HG03565 (cell line): Measurements from ENCODE around the gene OR52B2.

ENCODE experiments used
- ATAC-seq: cut with Tn5 transposase; IDR thresholded peaks from one replicate; pipeline ENCODE4 v1.9.1; 2021; ENCODE audit warnings: mild to moderate bottlenecking, moderate library complexity; ENCODE audit not compliant: unreplicated experiment

OR52B2 gene

GRCh38 chr11:6170226-6170625, at the start of gene OR52B2:
TSS of gene OR52B2 (minus strand) at chr11:6170326. CDS start at chr11:6170326, 0 bp downstream.
- no peak for ATAC-seq

- no peak for ATAC-seq
These were observed 49.2 kb upstream of the OR52B2 start for GRCh38 chr11:6219359-6219758.

- ATAC-seq: no peak
These were observed 47.6 kb upstream of the OR52B2 start for GRCh38 chr11:6217722-6218121.

- no peak for ATAC-seq
These were observed 46.4 kb upstream of the OR52B2 start for GRCh38 chr11:6216501-6216900.

GRCh38 chr11:6214530-6214929, 44.4 kb upstream of the OR52B2 start:
- ATAC-seq: no peak

GRCh38 chr11:6210274-6210955, 40.3 kb upstream of the OR52B2 start:
- ATAC-seq: no peak

- no peak for ATAC-seq
These were observed 39.7 kb upstream of the OR52B2 start for GRCh38 chr11:6209801-6210200.

- ATAC-seq: no peak
These were observed 36.5 kb upstream of the OR52B2 start for GRCh38 chr11:6206456-6207180.

- ATAC-seq: no peak
These were observed 35.2 kb upstream of the OR52B2 start, which contains the start of gene C11orf42 for GRCh38 chr11:6205366-6205765. TSS of gene C11orf42 (plus strand) at chr11:6205557. CDS start at chr11:6205616, 59 bp downstream.

GRCh38 chr11:6204706-6205105, 34.6 kb upstream of the OR52B2 start:
- ATAC-seq: no peak

GRCh38 chr11:6203327-6203726, 33.2 kb upstream of the OR52B2 start:
- peak; percentile 71 for ATAC-seq

- no peak for ATAC-seq
These were observed 31.9 kb upstream of the OR52B2 start for GRCh38 chr11:6202041-6202440.

- ATAC-seq: no peak
These were observed 31.4 kb upstream of the OR52B2 start for GRCh38 chr11:6201481-6201880.

GRCh38 chr11:6200975-6201374, 30.8 kb upstream of the OR52B2 start:
- ATAC-seq: no peak

GRCh38 chr11:6199174-6199810, 29.2 kb upstream of the OR52B2 start, which contains the start of gene OR52W1:
TSS of gene OR52W1 (plus strand) at chr11:6199224. CDS start at chr11:6199224, 0 bp downstream.
- no peak for ATAC-seq

GRCh38 chr11:6197466-6198200, 27.5 kb upstream of the OR52B2 start:
- no peak for ATAC-seq

GRCh38 chr11:6196396-6196795, 26.3 kb upstream of the OR52B2 start:
- no peak for ATAC-seq

- no peak for ATAC-seq
These were observed 24.0 kb upstream of the OR52B2 start for GRCh38 chr11:6194065-6194581.

GRCh38 chr11:6191742-6192141, 21.6 kb upstream of the OR52B2 start:
- no peak for ATAC-seq

- no peak for ATAC-seq
These were observed 5.3 kb upstream of the OR52B2 start for GRCh38 chr11:6175440-6175839.
